ENCODE measurements around the gene URGCP.

- no peak for TF ChIP-seq POLR2A (IDR thresholded peaks at IDR 0.05; ENCODE audit: low read depth, low read length)
- no peak for TF ChIP-seq TAF1 (IDR thresholded peaks at IDR 0.05; ENCODE audit: borderline replicate concordance, low read depth, low read length)
Measured at GRCh38 chr7:43851805-43852204, 54.6 kb downstream of the URGCP start.

Data from GM12892 (cell line).